Adrenal gland (tissue), 5 donors: ENCODE results near the gene SLC15A3.

ENCODE experiments used
- CTCF ChIP-seq, 6 experiments: fragments of 450-650 bp in 4 of 6; fragments of 200-600 bp in 2 of 6; sonication (generic) in 1 of 6; IDR thresholded peaks; 1 replicate in 5 of 6; 2 replicates in 1 of 6; pipeline versions ENCODE4 v1.5.1 to v1.8.0; 2016 to 2021; ENCODE audit warnings: antibody characterized with exemption in 6 of 6, mild to moderate bottlenecking in 2 of 6, moderate library complexity in 1 of 6
- POLR2A ChIP-seq, 2 donors: fragments of 450-650 bp; IDR thresholded peaks; one replicate each; pipeline ENCODE4 v1.6.1; 2017; ENCODE audit warnings: antibody characterized with exemption in 2 of 2, mild to moderate bottlenecking in 2 of 2, moderate library complexity in 1 of 2
- donor health status: DM: no; HTN: no; CAD: no.

- TF ChIP-seq CTCF (IDR thresholded peaks at IDR 0.05) (no peak), POLR2A (IDR thresholded peaks at IDR 0.05) (no peak)
Measured at GRCh38 chr11:60991457-60991856, 39.5 kb upstream of the SLC15A3 start.
